ENCODE results near the gene COTL1. TPM values are rescaled to one million over a fixed set of nuclear protein-coding genes. Genes with fewer than 3 reads are reported as not detected.

The COTL1 gene
- total and polyA plus RNA-seq, 2 of the 13 experiments (the other 11 are each of a cell fraction or from before 2014, with no cell fraction given), result 8.7 to 16.9 TPM

- Histone ChIP-seq H3K4me1 (ENCODE audit: insufficient read depth, low read length) (peaks cover 60% of the 10 kb centered on the region), H3K27ac (ENCODE audit: extremely low read length, insufficient read depth, low read length) (no peak overlapping the region), H4K20me1 (ENCODE audit: insufficient read depth, low read length) (no peaks in the 10 kb centered on the region), H3K9ac (ENCODE audit: insufficient read depth, low read depth, low read length) (no peak overlapping the region), H2AFZ (ENCODE audit: low read length) (no peak overlapping the region), H3K4me2 (ENCODE audit: low read depth, low read length) (no peak overlapping the region), H3K27me3 (ENCODE audit: control insufficient read depth in 1 of 2, insufficient read depth in 2 of 2, low read length in 2 of 2) (no peaks in the 10 kb centered on the region), H3K9me3 (ENCODE audit: low read length) (no peaks in the 10 kb centered on the region), H3K4me3 (replicated peaks in 1 of 3; ENCODE audit: insufficient read depth in 1 of 3, low read depth in 2 of 3, low read length in 3 of 3) (no peak overlapping the region), H3K79me2 (ENCODE audit: insufficient read depth, low read length) (no peaks in the 10 kb centered on the region), H3K36me3 (replicated peaks in 1 of 2; ENCODE audit: control insufficient read depth in 1 of 2, insufficient read depth in 2 of 2, low read length in 2 of 2) (peaks cover 0 to 4% of the 10 kb centered on the region in 2 experiments; a peak in 2 of 5 replicates)
- in situ Hi-C loops (cut with HindIII; ENCODE audit: extremely low pct_ligation_motif_present, low pct_unique_long_range_greater_than_20kb), result no loop called here
- POLR2A ChIA-PET, result no interaction called here
- TF ChIP-seq HDAC2 (CRISPR knock-in tag; IDR thresholded peaks at IDR 0.05), result 0 out of 2 replicates have a peak, but pooled peaks have one; percentile 19
- TF ChIP-seq PPARG (CRISPR knock-in tag; conservative IDR thresholded peaks at IDR 0.05), result no peak
- TF ChIP-seq KDM1A (CRISPR knock-in tag; IDR thresholded peaks at IDR 0.05), result 0 out of 2 replicates have a peak, but pooled peaks have one; percentile 59
- 0 out of 2 replicates have a peak, but pooled peaks have one; percentile 21 for TF ChIP-seq RCOR2 (CRISPR knock-in tag; IDR thresholded peaks at IDR 0.05)
- TF ChIP-seq ZNF768 (CRISPR knock-in tag; IDR thresholded peaks at IDR 0.05), result peak; percentile 90; the same call in 1 of the 2 replicates
- peak; percentile 87 for TF ChIP-seq ZMYM3 (CRISPR knock-in tag; IDR thresholded peaks at IDR 0.05)
- TF ChIP-seq, protein P1, sequence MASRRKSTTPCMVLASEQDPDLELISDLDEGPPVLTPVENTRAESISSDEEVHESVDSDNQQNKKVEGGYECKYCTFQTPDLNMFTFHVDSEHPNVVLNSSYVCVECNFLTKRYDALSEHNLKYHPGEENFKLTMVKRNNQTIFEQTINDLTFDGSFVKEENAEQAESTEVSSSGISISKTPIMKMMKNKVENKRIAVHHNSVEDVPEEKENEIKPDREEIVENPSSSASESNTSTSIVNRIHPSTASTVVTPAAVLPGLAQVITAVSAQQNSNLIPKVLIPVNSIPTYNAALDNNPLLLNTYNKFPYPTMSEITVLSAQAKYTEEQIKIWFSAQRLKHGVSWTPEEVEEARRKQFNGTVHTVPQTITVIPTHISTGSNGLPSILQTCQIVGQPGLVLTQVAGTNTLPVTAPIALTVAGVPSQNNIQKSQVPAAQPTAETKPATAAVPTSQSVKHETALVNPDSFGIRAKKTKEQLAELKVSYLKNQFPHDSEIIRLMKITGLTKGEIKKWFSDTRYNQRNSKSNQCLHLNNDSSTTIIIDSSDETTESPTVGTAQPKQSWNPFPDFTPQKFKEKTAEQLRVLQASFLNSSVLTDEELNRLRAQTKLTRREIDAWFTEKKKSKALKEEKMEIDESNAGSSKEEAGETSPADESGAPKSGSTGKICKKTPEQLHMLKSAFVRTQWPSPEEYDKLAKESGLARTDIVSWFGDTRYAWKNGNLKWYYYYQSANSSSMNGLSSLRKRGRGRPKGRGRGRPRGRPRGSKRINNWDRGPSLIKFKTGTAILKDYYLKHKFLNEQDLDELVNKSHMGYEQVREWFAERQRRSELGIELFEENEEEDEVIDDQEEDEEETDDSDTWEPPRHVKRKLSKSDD (CRISPR knock-in tag; IDR thresholded peaks at IDR 0.05; ENCODE audit: low read depth), result no peak
- TF ChIP-seq BRCA1 (CRISPR knock-in tag; IDR thresholded peaks at IDR 0.05), result no peak
- FAIRE-seq, result no peak
- 93% methylated on average over 6 of the region's 6 CpGs for WGBS (ENCODE audit: low lambda C conversion rate)
- BruUV-seq (replicated peaks), result no TSS peak
- intact Hi-C loops (cut with micrococcal nuclease; ENCODE audit: unreplicated experiment), result no loop called here
- no peak for DNase-seq (ENCODE audit: low spot score)
- ATAC-seq, result no peak
- CTCF ChIA-PET (ENCODE audit: low intra/inter-chr PET ratio, low total read pairs), result no interaction called here
Measured at GRCh38 chr16:84584678-84585077, 33.2 kb downstream of the COTL1 start.
